Calu3 (cell line): ENCODE data around the gene FGGY. TPM values are rescaled to one million over a fixed set of nuclear protein-coding genes. Genes with fewer than 3 reads are reported as not detected.
"Not testable (repeated sequence)": the region's sequence is repeated elsewhere in the genome, so short reads cannot be mapped to it uniquely, and the experiment has no call there.

ENCODE experiments used
- BruUV-seq: library from RNA; stranded (reverse); fragments of 400-500 nt; replicated peaks from 2 replicates; lab custom pipeline; 2021; lab: Mats Ljungman, UMichigan
- CTCF ChIA-PET: fragments of 300-600 bp; sonication (Branson Sonifier 250); formaldehyde crosslinking; loops from one replicate; lab custom pipeline; 2022; ENCODE audit warnings: antibody characterized with exemption; lab: Charles Lee
- DNase-seq: peaks from one replicate; pipeline ENCODE4 v3.0.0; 2022
- H3K27ac Mint-ChIP-seq: one replicate; pipeline ENCODE4 v1.8.0; 2022; ENCODE audit warnings: mixed read lengths; ENCODE audit not compliant: unreplicated experiment
- H3K27me3 Mint-ChIP-seq: one replicate; pipeline ENCODE4 v1.8.0; 2022; ENCODE audit warnings: mixed read lengths; ENCODE audit not compliant: unreplicated experiment
- H3K36me3 Mint-ChIP-seq: one replicate; pipeline ENCODE4 v1.8.0; 2022; ENCODE audit warnings: mild to moderate bottlenecking, moderate library complexity, mixed read lengths; ENCODE audit not compliant: insufficient read depth, unreplicated experiment
- H3K4me1 Mint-ChIP-seq: one replicate; pipeline ENCODE4 v1.8.0; 2022; ENCODE audit warnings: mild to moderate bottlenecking, low read depth, mixed read lengths; ENCODE audit not compliant: unreplicated experiment
- H3K4me3 Mint-ChIP-seq: one replicate; pipeline ENCODE4 v1.8.0; 2022; ENCODE audit warnings: mild to moderate bottlenecking, low read depth, moderate library complexity, mixed read lengths; ENCODE audit not compliant: unreplicated experiment
- H3K9me3 Mint-ChIP-seq: one replicate; pipeline ENCODE4 v1.8.0; 2022; ENCODE audit warnings: low read depth, mixed read lengths; ENCODE audit not compliant: unreplicated experiment
- intact Hi-C: fragments of 100-400 bp; cut with micrococcal nuclease; formaldehyde crosslinking; loops from one replicate; pipeline ENCODE4 v1.10.0; 2022; ENCODE audit not compliant: unreplicated experiment
- total RNA-seq: library from RNA; stranded (reverse); gene quantifications from 2 replicates; pipeline ENCODE4 v1.2.3, GENCODE V29; 2022
- TF ChIP-seq, protein P1 (sequence below): fragments of 200-600 bp; IDR thresholded peaks from one replicate; pipeline ENCODE4 v1.8.0; 2022; ENCODE audit warnings: antibody characterized with exemption; ENCODE audit not compliant: unreplicated experiment

Gene FGGY
- total RNA-seq, 1 experiment from 2014 or later, result 11.1 TPM

GRCh38 chr1:59577774-59578173 lies 280.9 kb downstream of the FGGY start:
- TF ChIP-seq, protein P1, sequence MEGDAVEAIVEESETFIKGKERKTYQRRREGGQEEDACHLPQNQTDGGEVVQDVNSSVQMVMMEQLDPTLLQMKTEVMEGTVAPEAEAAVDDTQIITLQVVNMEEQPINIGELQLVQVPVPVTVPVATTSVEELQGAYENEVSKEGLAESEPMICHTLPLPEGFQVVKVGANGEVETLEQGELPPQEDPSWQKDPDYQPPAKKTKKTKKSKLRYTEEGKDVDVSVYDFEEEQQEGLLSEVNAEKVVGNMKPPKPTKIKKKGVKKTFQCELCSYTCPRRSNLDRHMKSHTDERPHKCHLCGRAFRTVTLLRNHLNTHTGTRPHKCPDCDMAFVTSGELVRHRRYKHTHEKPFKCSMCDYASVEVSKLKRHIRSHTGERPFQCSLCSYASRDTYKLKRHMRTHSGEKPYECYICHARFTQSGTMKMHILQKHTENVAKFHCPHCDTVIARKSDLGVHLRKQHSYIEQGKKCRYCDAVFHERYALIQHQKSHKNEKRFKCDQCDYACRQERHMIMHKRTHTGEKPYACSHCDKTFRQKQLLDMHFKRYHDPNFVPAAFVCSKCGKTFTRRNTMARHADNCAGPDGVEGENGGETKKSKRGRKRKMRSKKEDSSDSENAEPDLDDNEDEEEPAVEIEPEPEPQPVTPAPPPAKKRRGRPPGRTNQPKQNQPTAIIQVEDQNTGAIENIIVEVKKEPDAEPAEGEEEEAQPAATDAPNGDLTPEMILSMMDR, result no peak
- no peaks in the 10 kb centered on the region for H3K4me1 Mint-ChIP-seq
- H3K9me3 Mint-ChIP-seq, result peaks cover 3% of the 10 kb centered on the region
- intact Hi-C loops, result no loop called here
- BruUV-seq, result no TSS peak
- CTCF ChIA-PET, result no interaction called here
- H3K27me3 Mint-ChIP-seq, result no peaks in the 10 kb centered on the region
- H3K27ac Mint-ChIP-seq, result no peak overlapping the region
- no peak for DNase-seq
- no peak overlapping the region for H3K4me3 Mint-ChIP-seq
- H3K36me3 Mint-ChIP-seq, result no peaks in the 10 kb centered on the region

DNA sequence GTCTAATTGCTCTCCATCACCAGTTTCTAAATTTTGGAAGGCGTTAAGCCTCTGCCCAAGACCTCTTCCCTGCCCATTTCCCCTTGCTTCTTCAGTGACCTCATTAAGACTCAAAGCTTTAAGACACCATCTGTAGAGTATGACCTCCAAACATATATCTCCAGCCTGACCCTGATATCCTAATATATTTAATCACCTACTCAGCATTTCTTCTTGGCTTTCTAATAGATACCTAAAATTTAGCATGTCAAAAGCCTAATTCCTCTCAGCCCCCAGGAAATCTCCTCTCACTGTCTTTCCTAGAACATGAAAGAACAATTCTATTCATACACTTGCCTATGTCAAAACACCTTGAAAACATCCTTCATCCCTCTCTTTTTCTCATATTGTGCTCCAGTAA lies 282.3 kb downstream of the FGGY start:
- DNase-seq, result no peak
- no peaks in the 10 kb centered on the region for H3K4me1 Mint-ChIP-seq
- H3K27me3 Mint-ChIP-seq, result no peaks in the 10 kb centered on the region
- no TSS peak for BruUV-seq
- no peak overlapping the region for H3K4me3 Mint-ChIP-seq
- CTCF ChIA-PET, result no interaction called here
- TF ChIP-seq, protein P1, result no peak
- no peaks in the 10 kb centered on the region for H3K36me3 Mint-ChIP-seq
- H3K27ac Mint-ChIP-seq, result no peak overlapping the region
- H3K9me3 Mint-ChIP-seq, result peaks cover under 1% of the 10 kb centered on the region
- intact Hi-C loops, result no loop called here

DNA sequence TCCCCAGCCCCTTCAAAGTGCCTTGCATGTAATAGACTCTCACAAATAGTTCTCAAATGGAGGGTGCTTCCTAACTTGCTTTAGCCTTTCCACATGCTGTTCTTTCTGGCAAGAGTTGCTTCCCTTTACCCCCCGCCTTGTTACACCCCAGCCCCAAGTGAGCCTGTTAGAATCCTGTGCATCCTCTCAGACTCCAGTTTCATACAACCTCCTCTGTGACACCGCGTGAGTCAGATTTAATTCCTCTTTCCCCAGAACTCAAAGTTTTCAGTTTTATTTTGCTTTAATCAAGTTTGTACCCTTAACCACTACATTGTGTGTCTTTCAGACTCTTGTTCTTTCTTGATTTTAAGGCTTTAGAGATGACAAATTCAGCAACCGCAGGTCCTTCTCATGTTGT lies 283.4 kb downstream of the FGGY start:
- CTCF ChIA-PET, result no interaction called here
- H3K4me3 Mint-ChIP-seq, result no peak overlapping the region
- no peaks in the 10 kb centered on the region for H3K36me3 Mint-ChIP-seq
- H3K27ac Mint-ChIP-seq, result no peak overlapping the region
- no peaks in the 10 kb centered on the region for H3K4me1 Mint-ChIP-seq
- TF ChIP-seq, protein P1, result no peak
- intact Hi-C loops, result no loop called here
- no peaks in the 10 kb centered on the region for H3K27me3 Mint-ChIP-seq
- DNase-seq, result no peak
- no TSS peak for BruUV-seq
- H3K9me3 Mint-ChIP-seq, result no peaks in the 10 kb centered on the region

DNA sequence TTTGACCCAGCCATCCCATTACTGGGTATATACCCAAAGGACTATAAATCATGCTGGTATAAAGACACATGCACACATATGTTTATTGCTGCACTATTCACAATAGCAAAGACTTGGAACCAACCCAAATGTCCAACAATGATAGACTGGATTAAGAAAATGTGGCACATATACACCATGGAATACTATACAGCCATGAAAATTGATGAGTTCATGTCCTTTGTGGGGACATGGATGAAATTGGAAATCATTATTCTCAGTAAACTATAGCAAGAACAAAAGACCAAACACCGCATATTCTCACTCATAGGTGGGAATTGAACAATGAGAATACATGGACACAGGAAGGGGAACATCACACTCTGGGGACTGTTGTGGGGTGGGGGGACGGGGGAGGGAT lies 295.5 kb downstream of the FGGY start:
- H3K36me3 Mint-ChIP-seq, H3K27ac Mint-ChIP-seq, BruUV-seq, H3K27me3 Mint-ChIP-seq, DNase-seq, H3K9me3 Mint-ChIP-seq, intact Hi-C loops, CTCF ChIA-PET, H3K4me3 Mint-ChIP-seq: not testable (repeated sequence)
- H3K4me1 Mint-ChIP-seq, result peaks cover 30% of the 10 kb centered on the region

DNA sequence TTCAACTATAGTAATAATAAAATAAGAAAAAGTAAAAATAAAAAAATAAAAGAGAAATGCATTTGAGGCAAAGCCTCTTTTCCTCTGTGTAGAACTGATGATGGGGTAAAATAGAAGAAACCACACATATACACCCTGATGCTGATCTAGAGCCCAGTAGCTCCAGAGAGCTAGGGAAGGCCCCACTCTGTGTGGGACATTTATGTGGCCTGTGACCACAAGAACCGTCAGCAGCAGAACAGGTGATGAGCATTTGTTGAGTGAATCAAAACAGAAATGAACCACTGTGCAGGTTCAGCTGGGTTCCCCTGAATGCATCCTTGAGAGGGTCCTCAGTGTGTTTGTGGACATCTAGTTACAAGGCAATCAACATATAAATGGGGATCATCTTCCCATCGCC lies 296.0 kb downstream of the FGGY start:
- Mint-ChIP-seq H3K27ac (no peak overlapping the region), H3K9me3 (peaks cover 3% of the 10 kb centered on the region), H3K4me3 (no peak overlapping the region), H3K4me1 (peaks cover 30% of the 10 kb centered on the region), H3K36me3 (no peaks in the 10 kb centered on the region), H3K27me3 (no peaks in the 10 kb centered on the region)
- BruUV-seq, result no TSS peak
- TF ChIP-seq, protein P1, result no peak
- no peak for DNase-seq
- CTCF ChIA-PET, result no interaction called here
- intact Hi-C loops, result no loop called here
